ENCODE measurements around the gene ZNF710. TPM values are rescaled to one million over a fixed set of nuclear protein-coding genes. Genes with fewer than 3 reads are reported as not detected.

The ZNF710 gene
- total and polyA plus RNA-seq, 2 of the 4 experiments (the other 2 are of a cell fraction), result 7.6 to 8.2 TPM

DNA sequence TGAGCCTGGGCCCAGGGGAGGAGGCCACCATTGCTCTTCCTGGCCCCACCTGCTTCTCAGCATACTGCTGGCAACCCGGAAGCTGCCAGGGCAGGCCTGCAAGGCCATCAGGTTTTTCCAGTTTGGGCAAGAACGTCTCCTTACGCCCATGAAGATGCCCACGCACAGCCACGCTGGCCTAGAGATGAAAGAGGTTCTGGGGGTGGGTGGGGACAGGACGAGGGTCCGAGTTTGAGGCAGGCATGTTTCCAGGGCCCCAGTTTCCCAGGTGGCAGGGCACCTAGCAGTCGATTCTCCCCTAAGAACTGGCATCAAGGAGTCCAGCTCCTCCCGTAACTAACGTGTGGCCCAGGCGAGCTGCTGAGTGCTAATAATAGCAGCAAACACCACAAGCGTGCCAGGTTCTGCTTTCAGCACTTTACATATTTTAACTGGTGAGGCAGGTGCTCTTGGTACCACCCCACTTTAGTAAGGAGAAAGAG is 45.8 kb downstream of the ZNF710 start:
- Histone ChIP-seq H3K23ac (ENCODE audit: low read depth, low read length) (no peak overlapping the region), H3K9me1 (ENCODE audit: insufficient read depth, low read length) (peaks cover 26% of the 10 kb centered on the region), H3K79me1 (ENCODE audit: low read depth in 1 of 2, low read length in 2 of 2) (peaks cover 21 to 64% of the 10 kb centered on the region in 2 experiments), H2AK5ac (ENCODE audit: low read depth, low read length) (no peak overlapping the region), H4K91ac (ENCODE audit: insufficient read depth, low read depth, low read length) (no peak overlapping the region), H3K4me1 (ENCODE audit: control insufficient read depth, insufficient read depth, low read length) (peaks cover 6% of the 10 kb centered on the region), H3K36me3 (ENCODE audit: control insufficient read depth, insufficient read depth, low read length) (no peaks in the 10 kb centered on the region), H3K4me3 (ENCODE audit: insufficient read depth, low read depth, low read length) (no peak overlapping the region), H3K56ac (ENCODE audit: extremely low read depth, insufficient read depth, low read length) (no peak overlapping the region), H2AK9ac (replicated peaks; ENCODE audit: low read depth, low read length, poor library complexity) (no peak overlapping the region), H3K9ac (ENCODE audit: low read depth, low read length) (no peak overlapping the region), H4K20me1 (ENCODE audit: insufficient read depth, low read length) (peaks cover 36% of the 10 kb centered on the region), H2BK20ac (ENCODE audit: low read depth, low read length) (no peak overlapping the region), H2BK120ac (ENCODE audit: low read depth, low read length) (no peak overlapping the region), H4K5ac (ENCODE audit: low read depth, low read length) (no peak overlapping the region), H3K27me3 (ENCODE audit: control insufficient read depth, insufficient read depth, low read length) (no peaks in the 10 kb centered on the region), H3K18ac (ENCODE audit: low read depth, low read length) (no peak overlapping the region), H3K27ac (ENCODE audit: insufficient read depth, low read length) (no peak overlapping the region), H3K14ac (replicated peaks; ENCODE audit: low read depth, low read length) (no peak overlapping the region), H2BK5ac (ENCODE audit: low read depth, low read length, poor library complexity, severe bottlenecking) (no peak overlapping the region), H2BK15ac (ENCODE audit: low read depth, low read length) (no peak overlapping the region), H2AFZ (replicated peaks; ENCODE audit: low read length, poor library complexity) (no peak overlapping the region), H3K4me2 (ENCODE audit: low read depth, low read length) (no peak overlapping the region), H3K9me3 (ENCODE audit: control insufficient read depth, insufficient read depth, low read length) (no peaks in the 10 kb centered on the region), H4K8ac (ENCODE audit: low read depth in 2 of 2, low read length in 2 of 2) (no peak overlapping the region), H3K4ac (ENCODE audit: low read depth, low read length) (no peak overlapping the region)
- ChIA-PET POLR2A (ENCODE audit: unreplicated experiment) (no interaction called here), CTCF (no interaction called here)
- 95% methylated on average over 4 of the region's 12 CpGs; no CpG with 5 or more reads in 1 of the 2 experiments for WGBS, 2 experiments (ENCODE audit: extremely low coverage in 2 of 2, insufficient read length in 1 of 2)
- no TSS peak for BruUV-seq (replicated peaks)
- dilution Hi-C loops (cut with HindIII; ENCODE audit: low sequenced_read_pairs, unreplicated experiment), result no loop called here
- no peak for TF ChIP-seq MXI1 (IDR thresholded peaks at IDR 0.05; ENCODE audit: borderline replicate concordance, low read depth, low read length)
- TF ChIP-seq RFX5 (IDR thresholded peaks at IDR 0.05; ENCODE audit: low read depth, low read length), result no peak
- no peak for TF ChIP-seq FOS (IDR thresholded peaks at IDR 0.05; ENCODE audit: low read depth, low read length)
- TF ChIP-seq, protein P1, sequence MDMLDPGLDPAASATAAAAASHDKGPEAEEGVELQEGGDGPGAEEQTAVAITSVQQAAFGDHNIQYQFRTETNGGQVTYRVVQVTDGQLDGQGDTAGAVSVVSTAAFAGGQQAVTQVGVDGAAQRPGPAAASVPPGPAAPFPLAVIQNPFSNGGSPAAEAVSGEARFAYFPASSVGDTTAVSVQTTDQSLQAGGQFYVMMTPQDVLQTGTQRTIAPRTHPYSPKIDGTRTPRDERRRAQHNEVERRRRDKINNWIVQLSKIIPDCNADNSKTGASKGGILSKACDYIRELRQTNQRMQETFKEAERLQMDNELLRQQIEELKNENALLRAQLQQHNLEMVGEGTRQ (IDR thresholded peaks at IDR 0.05; ENCODE audit: low read depth, low read length), result no peak
- TF ChIP-seq CHD1 (IDR thresholded peaks at IDR 0.05; ENCODE audit: low read depth, low read length), result no peak
- TF ChIP-seq RAD21 (IDR thresholded peaks at IDR 0.05; ENCODE audit: low read length), result no peak
- TF ChIP-seq RCOR1 (IDR thresholded peaks at IDR 0.05; ENCODE audit: insufficient replicate concordance, low read length), result no peak
- TF ChIP-seq, protein P2, sequence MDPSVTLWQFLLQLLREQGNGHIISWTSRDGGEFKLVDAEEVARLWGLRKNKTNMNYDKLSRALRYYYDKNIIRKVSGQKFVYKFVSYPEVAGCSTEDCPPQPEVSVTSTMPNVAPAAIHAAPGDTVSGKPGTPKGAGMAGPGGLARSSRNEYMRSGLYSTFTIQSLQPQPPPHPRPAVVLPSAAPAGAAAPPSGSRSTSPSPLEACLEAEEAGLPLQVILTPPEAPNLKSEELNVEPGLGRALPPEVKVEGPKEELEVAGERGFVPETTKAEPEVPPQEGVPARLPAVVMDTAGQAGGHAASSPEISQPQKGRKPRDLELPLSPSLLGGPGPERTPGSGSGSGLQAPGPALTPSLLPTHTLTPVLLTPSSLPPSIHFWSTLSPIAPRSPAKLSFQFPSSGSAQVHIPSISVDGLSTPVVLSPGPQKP (IDR thresholded peaks at IDR 0.05; ENCODE audit: borderline replicate concordance, low read depth, low read length), result no peak
- TF ChIP-seq, protein P3, sequence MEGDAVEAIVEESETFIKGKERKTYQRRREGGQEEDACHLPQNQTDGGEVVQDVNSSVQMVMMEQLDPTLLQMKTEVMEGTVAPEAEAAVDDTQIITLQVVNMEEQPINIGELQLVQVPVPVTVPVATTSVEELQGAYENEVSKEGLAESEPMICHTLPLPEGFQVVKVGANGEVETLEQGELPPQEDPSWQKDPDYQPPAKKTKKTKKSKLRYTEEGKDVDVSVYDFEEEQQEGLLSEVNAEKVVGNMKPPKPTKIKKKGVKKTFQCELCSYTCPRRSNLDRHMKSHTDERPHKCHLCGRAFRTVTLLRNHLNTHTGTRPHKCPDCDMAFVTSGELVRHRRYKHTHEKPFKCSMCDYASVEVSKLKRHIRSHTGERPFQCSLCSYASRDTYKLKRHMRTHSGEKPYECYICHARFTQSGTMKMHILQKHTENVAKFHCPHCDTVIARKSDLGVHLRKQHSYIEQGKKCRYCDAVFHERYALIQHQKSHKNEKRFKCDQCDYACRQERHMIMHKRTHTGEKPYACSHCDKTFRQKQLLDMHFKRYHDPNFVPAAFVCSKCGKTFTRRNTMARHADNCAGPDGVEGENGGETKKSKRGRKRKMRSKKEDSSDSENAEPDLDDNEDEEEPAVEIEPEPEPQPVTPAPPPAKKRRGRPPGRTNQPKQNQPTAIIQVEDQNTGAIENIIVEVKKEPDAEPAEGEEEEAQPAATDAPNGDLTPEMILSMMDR (conservative IDR thresholded peaks at IDR 0.05; ENCODE audit: low read depth, low read length), result no peak
- in situ Hi-C loops (cut with MboI; ENCODE audit: low sequenced_read_pairs), result no loop called here
- no peak for DNase-seq
- ATAC-seq (ENCODE audit: low read depth), result no peak
- intact Hi-C loops (cut with micrococcal nuclease), result no loop called here
